ENCODE measurements around the gene PPP2CA. TPM values are rescaled to one million over a fixed set of nuclear protein-coding genes. Genes with fewer than 3 reads are reported as not detected.
"Not testable (repeated sequence)": the region's sequence is repeated elsewhere in the genome, so short reads cannot be mapped to it uniquely, and the experiment has no call there.

PPP2CA gene
- total and polyA plus RNA-seq, 5 donors from 2014 or later = 221 to 276 (median 233) TPM

GRCh38 chr5:134224888-134225779 is 739 bp downstream of the PPP2CA start:
- H3K27ac ChIP-seq (ENCODE audit: insufficient read depth, low read length, poor library complexity, severe bottlenecking) = peak overlapping the region; percentile 100
- peaks cover 9% of the 10 kb centered on the region for H3K36me3 ChIP-seq (ENCODE audit: control insufficient read depth, insufficient read depth, low read length)
- Mint-ChIP-seq H3K9me3 (no peaks in the 10 kb centered on the region), H3K27me3 (peaks cover 10% of the 10 kb centered on the region), H3K36me3 (peaks cover 20% of the 10 kb centered on the region), H3K27ac (peak overlapping the region; percentile 98 to 99 (median 99)), H3K4me3 (peak overlapping the region; percentile 97 to 100 (median 98)), H3K4me1 (peaks cover 36 to 63% (median 50%) of the 10 kb centered on the region in 4 donors)
- DNase-seq (peak; percentile 61 to 71 (median 64)), ATAC-seq (ENCODE audit: low read depth in 2 of 2) (peak; percentile 18)
- H3K9me3 ChIP-seq (ENCODE audit: control insufficient read depth in 2 of 2, low read length in 2 of 2) = no peaks in the 10 kb centered on the region
- peak overlapping the region; percentile 97 for H3K4me3 ChIP-seq (ENCODE audit: low read depth, low read length)
- H3K4me1 ChIP-seq (ENCODE audit: control insufficient read depth, insufficient read depth, low read length, poor library complexity, severe bottlenecking) = peaks cover 59% of the 10 kb centered on the region
- H3K27me3 ChIP-seq (ENCODE audit: control insufficient read depth, insufficient read depth, low read length) = no peaks in the 10 kb centered on the region

DNA sequence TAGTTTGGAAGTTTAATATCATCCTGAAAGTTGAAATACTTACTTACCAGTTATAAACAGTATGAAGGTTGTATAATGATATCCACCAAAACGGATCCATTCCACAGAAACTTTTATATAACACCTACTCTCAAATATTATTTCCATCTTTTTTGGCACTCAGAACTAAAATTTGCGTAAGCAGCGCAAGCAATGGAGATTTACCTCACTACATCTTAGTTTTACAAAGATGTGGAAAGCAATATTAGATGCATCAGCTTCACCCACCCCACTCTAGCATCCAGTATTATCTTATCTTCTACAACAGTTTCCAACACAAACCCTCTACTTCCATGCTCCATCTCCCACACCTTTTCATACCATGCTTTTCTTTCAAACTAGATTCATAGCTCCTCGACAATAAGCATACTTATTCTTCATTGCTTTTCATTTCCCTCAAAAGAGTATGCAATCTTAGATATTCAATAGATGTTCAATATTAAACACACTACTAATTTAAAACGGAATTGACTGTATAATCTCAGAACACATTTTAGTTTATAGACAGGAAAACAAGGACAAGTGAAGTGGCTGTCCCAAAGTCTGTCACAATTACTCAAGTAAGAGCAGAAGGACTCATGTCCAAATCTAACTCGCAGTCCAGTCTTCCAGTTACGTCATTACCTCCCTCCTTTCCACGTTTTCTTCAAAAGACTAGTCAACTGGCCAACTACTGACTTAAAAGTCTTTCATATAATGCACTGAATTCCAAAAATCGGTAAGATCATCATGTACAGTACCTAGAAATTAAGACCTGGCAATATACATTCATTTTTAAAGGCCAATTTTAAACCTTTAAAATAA is 2.2 kb downstream of the PPP2CA start:
- peak overlapping the region; percentile 90 to 99 (median 99) for H3K27ac Mint-ChIP-seq
- H3K27me3 Mint-ChIP-seq = peaks cover 10% of the 10 kb centered on the region
- Histone ChIP-seq H3K27ac (ENCODE audit: insufficient read depth, low read length, poor library complexity, severe bottlenecking) (peak overlapping the region; percentile 100), H3K4me3 (ENCODE audit: low read depth, low read length) (peak overlapping the region; percentile 97), H3K9me3 (ENCODE audit: control insufficient read depth in 2 of 2, low read length in 2 of 2) (no peaks in the 10 kb centered on the region), H3K4me1 (ENCODE audit: control insufficient read depth, insufficient read depth, low read length, poor library complexity, severe bottlenecking) (peaks cover 73% of the 10 kb centered on the region), H3K36me3 (ENCODE audit: control insufficient read depth, insufficient read depth, low read length) (peaks cover 9% of the 10 kb centered on the region), H3K27me3 (ENCODE audit: control insufficient read depth, insufficient read depth, low read length) (no peaks in the 10 kb centered on the region)
- ATAC-seq (ENCODE audit: low read depth in 2 of 2) (no peak), DNase-seq (no peak)
- peaks cover 31% of the 10 kb centered on the region for H3K36me3 Mint-ChIP-seq
- no peaks in the 10 kb centered on the region for H3K9me3 Mint-ChIP-seq
- peaks cover 43 to 78% (median 63%) of the 10 kb centered on the region in 4 donors for H3K4me1 Mint-ChIP-seq
- peak overlapping the region; percentile 97 to 100 (median 98) for H3K4me3 Mint-ChIP-seq

- H3K27me3 ChIP-seq (ENCODE audit: control insufficient read depth, insufficient read depth, low read length) = not testable (repeated sequence)
- peak overlapping the region; percentile 9 for H3K27ac ChIP-seq (ENCODE audit: insufficient read depth, low read length, poor library complexity, severe bottlenecking)
Measured at GRCh38 chr5:134221690-134222089, 4.2 kb downstream of the PPP2CA start.

DNA sequence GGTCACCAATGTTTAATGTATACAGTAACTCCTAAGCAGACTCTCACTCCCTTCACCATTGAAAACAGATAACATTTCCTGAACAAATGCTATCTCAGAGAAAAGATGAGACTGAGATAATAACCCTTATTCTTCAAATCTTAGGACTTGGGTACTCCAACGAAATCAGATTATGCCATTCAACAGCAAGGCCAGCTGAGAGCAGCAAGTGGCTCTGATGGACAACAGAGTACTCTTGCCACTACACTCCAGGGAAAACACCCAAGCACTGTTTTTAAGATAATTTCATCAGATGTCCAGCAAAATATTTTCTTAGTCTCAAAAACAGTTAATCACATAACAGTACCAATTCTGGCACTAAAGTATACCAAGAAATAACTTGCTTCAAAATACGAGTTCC is 10.1 kb downstream of the PPP2CA start:
- ATAC-seq (ENCODE audit: low read depth in 2 of 2) (no peak), DNase-seq (no peak)
- Mint-ChIP-seq H3K27ac (peak overlapping the region in 2 of 3 donors; percentile 35 to 59), H3K9me3 (no peaks in the 10 kb centered on the region), H3K4me1 (peaks cover 52 to 86% (median 68%) of the 10 kb centered on the region in 4 donors), H3K4me3 (peak overlapping the region in 3 of 4 donors; percentile 26 to 72 (median 63)), H3K27me3 (no peaks in the 10 kb centered on the region), H3K36me3 (peaks cover 28% of the 10 kb centered on the region)
- peaks cover 14% of the 10 kb centered on the region for H3K36me3 ChIP-seq (ENCODE audit: control insufficient read depth, insufficient read depth, low read length)
- H3K27ac ChIP-seq (ENCODE audit: insufficient read depth, low read length, poor library complexity, severe bottlenecking) = no peak overlapping the region
- H3K4me1 ChIP-seq (ENCODE audit: control insufficient read depth, insufficient read depth, low read length, poor library complexity, severe bottlenecking) = peaks cover 77% of the 10 kb centered on the region
- H3K27me3 ChIP-seq (ENCODE audit: control insufficient read depth, insufficient read depth, low read length) = no peaks in the 10 kb centered on the region
- H3K9me3 ChIP-seq (ENCODE audit: control insufficient read depth in 2 of 2, low read length in 2 of 2) = no peaks in the 10 kb centered on the region
- peak overlapping the region; percentile 31 for H3K4me3 ChIP-seq (ENCODE audit: low read depth, low read length)

More at GRCh38 chr5:134221690-134222089, 4.2 kb downstream of the PPP2CA start:
- Mint-ChIP-seq H3K36me3 (peaks cover 35% of the 10 kb centered on the region), H3K4me1 (peaks cover 58 to 85% (median 70%) of the 10 kb centered on the region in 4 donors), H3K27ac (peak overlapping the region in 1 of 3 donors; percentile 64), H3K4me3 (peak overlapping the region; percentile 80 to 100 (median 98))
- Histone ChIP-seq H3K4me3 (ENCODE audit: low read depth, low read length) (peak overlapping the region; percentile 97), H3K4me1 (ENCODE audit: control insufficient read depth, insufficient read depth, low read length, poor library complexity, severe bottlenecking) (peaks cover 77% of the 10 kb centered on the region), H3K36me3 (ENCODE audit: control insufficient read depth, insufficient read depth, low read length) (peaks cover 12% of the 10 kb centered on the region)
- H3K27me3 Mint-ChIP-seq; H3K9me3 Mint-ChIP-seq; H3K9me3 ChIP-seq (ENCODE audit: control insufficient read depth in 2 of 2, low read length in 2 of 2); DNase-seq; ATAC-seq (ENCODE audit: low read depth in 2 of 2): not testable (repeated sequence)

- Mint-ChIP-seq H3K27ac (peak overlapping the region in 1 of 3 donors; percentile 75), H3K4me3 (peak overlapping the region in 3 of 4 donors; percentile 53 to 78 (median 64)), H3K4me1 (peaks cover 41 to 79% (median 58%) of the 10 kb centered on the region in 4 donors)
- not testable (repeated sequence) for H3K36me3 Mint-ChIP-seq; DNase-seq; H3K9me3 Mint-ChIP-seq; H3K27me3 Mint-ChIP-seq; ATAC-seq (ENCODE audit: low read depth in 2 of 2); H3K4me3 ChIP-seq (ENCODE audit: low read depth, low read length); H3K36me3 ChIP-seq (ENCODE audit: control insufficient read depth, insufficient read depth, low read length); H3K27me3 ChIP-seq (ENCODE audit: control insufficient read depth, insufficient read depth, low read length); H3K27ac ChIP-seq (ENCODE audit: insufficient read depth, low read length, poor library complexity, severe bottlenecking); H3K9me3 ChIP-seq (ENCODE audit: control insufficient read depth in 2 of 2, low read length in 2 of 2)
- H3K4me1 ChIP-seq (ENCODE audit: control insufficient read depth, insufficient read depth, low read length, poor library complexity, severe bottlenecking) = peaks cover 59% of the 10 kb centered on the region
Measured at GRCh38 chr5:134211263-134212031, 14.4 kb downstream of the PPP2CA start.

- no peak for DNase-seq
Measured at GRCh38 chr5:134209477-134210245, 16.2 kb downstream of the PPP2CA start.

More at GRCh38 chr5:134209477-134210245, 16.2 kb downstream of the PPP2CA start:
- peaks cover 19% of the 10 kb centered on the region for H3K36me3 ChIP-seq (ENCODE audit: control insufficient read depth, insufficient read depth, low read length)
- H3K27me3 Mint-ChIP-seq = no peaks in the 10 kb centered on the region
- H3K27ac ChIP-seq (ENCODE audit: insufficient read depth, low read length, poor library complexity, severe bottlenecking) = no peak overlapping the region
- peak overlapping the region; percentile 17 to 74 (median 62) for H3K27ac Mint-ChIP-seq
- peak overlapping the region; percentile 33 to 87 (median 52) for H3K4me3 Mint-ChIP-seq
- H3K36me3 Mint-ChIP-seq = peaks cover 7% of the 10 kb centered on the region
- peak overlapping the region; percentile 13 for H3K4me3 ChIP-seq (ENCODE audit: low read depth, low read length)
- no peaks in the 10 kb centered on the region for H3K27me3 ChIP-seq (ENCODE audit: control insufficient read depth, insufficient read depth, low read length)
- peaks cover 41 to 76% (median 59%) of the 10 kb centered on the region in 4 donors for H3K4me1 Mint-ChIP-seq
- no peaks in the 10 kb centered on the region for H3K9me3 Mint-ChIP-seq
- H3K9me3 ChIP-seq (ENCODE audit: control insufficient read depth in 2 of 2, low read length in 2 of 2) = no peaks in the 10 kb centered on the region
- H3K4me1 ChIP-seq (ENCODE audit: control insufficient read depth, insufficient read depth, low read length, poor library complexity, severe bottlenecking) = peaks cover 47% of the 10 kb centered on the region
- ATAC-seq (ENCODE audit: low read depth in 2 of 2) = no peak

All from CD4-positive, CD25-positive, alpha-beta regulatory T cell (primary cell).